Measurements from ENCODE around the gene AHNAK2.
"Not testable (repeated sequence)": the region's sequence is repeated elsewhere in the genome, so short reads cannot be mapped to it uniquely, and the experiment has no call there.

AHNAK2 gene

DNA sequence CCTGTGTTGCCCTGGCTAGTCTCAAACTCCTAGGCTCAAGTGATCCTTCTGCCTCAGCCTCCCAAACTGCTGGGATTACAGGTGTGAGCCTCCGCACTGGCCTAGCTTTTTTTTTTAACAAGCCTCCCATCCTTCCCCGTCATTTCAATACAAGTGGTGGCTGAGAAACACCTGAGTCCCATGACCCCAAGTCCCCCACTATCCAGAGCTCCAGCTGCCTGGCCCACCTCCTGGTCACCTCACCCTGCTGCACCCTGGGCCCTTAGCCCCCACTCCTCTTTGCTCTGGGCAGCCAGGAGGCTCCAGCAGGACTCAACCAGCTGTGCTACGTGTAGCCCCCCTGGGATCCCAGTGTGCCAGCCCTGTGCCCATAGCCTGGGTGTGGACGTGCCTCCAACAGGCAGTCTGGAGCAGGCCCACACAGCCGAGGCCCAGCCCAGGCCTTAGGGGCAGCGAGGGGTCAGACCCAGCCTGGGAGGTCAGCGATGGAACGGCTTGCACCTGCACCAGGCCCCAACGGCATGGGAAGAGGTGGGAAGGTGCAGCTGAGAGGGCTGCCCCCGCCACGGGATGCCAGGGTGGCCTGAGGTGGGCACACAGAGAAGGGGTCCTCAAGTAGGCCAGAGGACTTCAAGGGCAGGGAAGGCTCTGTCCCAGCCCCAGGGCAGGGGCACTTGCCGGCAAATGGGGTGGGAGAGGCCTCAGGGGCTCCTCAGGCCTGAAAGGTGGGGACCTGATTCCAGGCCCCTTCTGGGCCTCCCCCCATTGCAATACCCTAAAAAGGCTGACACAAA, 6.5 kb downstream of the AHNAK2 start:
- no peak for DNase-seq

DNA sequence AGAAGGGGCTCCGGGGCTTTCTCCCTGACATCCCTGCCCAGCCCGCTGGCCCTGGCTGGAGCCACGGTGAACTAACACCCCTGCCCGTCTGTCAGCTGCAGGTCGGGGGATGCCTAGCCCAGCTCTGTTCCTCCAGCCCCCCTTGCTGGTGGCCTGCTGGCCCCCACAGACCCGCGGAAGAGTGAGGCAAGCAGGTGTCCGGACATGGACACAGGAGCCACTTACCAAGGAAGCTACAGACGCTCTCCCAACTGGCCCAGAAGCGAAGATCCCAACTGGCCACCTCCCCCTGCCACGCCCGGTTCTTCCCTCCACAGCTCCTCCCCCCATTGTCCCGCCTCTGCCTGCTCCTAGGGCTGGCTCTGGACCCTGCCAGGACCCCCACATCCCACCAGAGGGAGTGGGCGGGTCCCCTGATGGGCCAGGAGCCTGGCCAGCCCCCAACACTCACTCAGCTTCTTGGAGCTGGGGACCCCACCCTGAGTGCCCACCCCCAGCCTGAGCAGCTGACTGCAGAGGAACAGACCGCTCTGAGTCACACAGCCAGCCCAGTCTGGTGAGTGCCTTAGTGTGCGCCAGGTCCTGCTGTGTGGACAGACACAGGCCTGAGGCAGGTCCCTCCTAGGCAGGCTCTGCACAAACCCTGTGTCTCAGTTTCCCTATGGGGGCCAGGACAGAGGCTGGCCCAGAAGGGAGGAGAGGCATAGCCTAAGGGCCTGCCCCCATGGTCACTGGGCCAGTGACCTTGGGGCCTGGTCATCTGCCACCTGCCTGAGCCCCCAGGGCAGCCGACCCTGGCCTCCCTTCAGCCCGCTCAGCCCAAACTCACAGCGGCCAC, 7.7 kb downstream of the AHNAK2 start:
- DNase-seq: no peak

GRCh38 chr14:104969741-104970230, 8.4 kb downstream of the AHNAK2 start:
- no peak for DNase-seq

DNA sequence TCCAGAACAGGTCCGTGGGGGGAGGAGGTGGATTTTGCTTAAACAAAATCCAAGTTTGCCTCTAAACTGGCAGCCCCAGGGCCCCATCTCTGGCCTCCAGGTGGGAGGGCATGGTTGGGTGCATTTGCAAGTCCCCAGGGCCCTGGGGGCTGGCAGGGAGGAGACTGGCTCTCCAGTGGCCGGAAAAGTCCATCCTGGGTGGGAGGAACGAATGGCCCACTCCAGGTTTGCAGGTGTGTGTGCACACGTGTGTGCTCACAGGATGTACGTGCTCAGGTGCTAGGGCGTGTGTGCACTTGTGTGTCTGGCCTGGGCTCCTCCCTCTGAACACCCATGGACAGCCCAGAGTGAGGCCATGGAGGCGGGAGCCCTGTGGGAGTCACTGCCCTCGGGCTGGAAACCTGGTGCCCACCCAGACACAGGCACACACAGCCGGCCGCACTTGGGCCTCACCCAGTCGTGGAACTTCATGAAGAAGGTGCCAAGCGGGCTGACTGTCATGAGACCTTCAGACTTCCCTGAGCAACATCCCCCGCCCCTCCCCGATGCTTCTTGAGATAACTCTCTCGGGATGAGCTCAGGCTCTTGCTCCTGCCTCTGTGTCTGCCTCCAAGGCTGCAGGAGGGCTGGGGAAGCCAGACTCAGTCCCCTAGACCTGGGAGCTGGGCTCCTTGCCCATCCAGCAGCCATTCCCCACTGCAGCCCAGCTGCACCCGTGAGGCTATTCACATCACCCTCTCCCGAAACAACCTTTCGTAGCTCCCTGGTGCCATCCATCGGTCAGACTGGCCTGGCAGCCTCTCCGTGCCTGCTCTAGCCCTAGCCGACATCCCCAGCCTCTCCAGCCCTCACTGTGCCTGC, 9.4 kb downstream of the AHNAK2 start:
- no peak for DNase-seq

- DNase-seq: no peak
Measured at GRCh38 chr14:104968153-104968527, 10.0 kb downstream of the AHNAK2 start.

- no peak for DNase-seq
Measured at GRCh38 chr14:104967386-104968152, 10.6 kb downstream of the AHNAK2 start.

- no peak for DNase-seq
Measured at GRCh38 chr14:104966981-104967385, 11.2 kb downstream of the AHNAK2 start.

- DNase-seq: no peak
Measured at GRCh38 chr14:104966261-104966865, 11.8 kb downstream of the AHNAK2 start.

DNA sequence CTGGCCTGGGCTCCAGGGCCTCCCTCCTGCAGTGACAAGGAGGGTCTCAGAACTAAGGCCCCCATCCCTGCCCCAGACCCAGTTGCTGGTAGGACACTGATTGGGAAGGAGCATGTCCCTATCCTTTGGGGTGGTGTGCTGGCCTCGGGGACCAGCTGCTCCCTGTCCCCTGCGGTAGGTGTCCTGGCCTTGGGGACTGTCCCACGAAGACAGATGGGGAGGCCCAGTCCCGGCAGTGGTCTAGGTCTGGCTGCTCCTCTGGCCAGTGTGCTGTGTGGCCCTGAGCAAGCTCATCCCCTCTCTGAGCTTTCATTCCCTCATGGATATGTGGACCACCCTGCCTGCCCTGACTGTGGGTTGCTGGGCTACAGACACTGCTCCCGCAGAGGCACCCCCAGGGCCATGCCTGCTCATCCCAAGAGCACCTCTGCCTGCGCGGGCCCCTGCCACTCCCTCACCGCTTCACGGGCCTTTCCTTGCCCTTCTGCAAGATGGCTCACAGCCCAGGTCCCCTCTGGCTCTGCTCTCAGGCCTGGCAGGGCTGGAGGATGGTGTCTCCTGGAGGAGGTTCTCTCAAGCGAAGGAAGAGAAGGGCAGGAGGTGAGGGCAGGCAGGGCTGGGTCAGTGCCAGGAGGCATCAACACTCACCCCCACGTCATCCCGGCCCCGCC, 12.5 kb downstream of the AHNAK2 start:
- DNase-seq: no peak

DNA sequence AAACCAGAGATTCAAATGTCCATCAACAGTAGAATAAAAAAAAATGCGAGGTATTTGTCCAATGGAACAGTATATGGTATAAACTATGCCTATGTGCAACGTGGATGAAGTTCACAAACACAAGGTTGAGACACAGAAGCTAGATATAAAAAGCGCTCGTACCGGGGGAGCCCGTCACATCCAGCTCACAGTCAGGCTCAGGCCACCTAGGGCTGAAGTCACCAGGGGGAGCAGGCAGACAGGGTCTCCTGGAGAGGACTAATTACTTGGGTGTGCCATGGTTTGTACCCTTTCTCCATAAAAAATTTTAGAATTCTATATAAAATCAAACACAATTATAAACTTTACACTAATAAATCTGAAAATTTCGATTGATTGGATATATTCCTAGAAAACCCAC, 13.6 kb downstream of the AHNAK2 start:
- no peak for DNase-seq

DNA sequence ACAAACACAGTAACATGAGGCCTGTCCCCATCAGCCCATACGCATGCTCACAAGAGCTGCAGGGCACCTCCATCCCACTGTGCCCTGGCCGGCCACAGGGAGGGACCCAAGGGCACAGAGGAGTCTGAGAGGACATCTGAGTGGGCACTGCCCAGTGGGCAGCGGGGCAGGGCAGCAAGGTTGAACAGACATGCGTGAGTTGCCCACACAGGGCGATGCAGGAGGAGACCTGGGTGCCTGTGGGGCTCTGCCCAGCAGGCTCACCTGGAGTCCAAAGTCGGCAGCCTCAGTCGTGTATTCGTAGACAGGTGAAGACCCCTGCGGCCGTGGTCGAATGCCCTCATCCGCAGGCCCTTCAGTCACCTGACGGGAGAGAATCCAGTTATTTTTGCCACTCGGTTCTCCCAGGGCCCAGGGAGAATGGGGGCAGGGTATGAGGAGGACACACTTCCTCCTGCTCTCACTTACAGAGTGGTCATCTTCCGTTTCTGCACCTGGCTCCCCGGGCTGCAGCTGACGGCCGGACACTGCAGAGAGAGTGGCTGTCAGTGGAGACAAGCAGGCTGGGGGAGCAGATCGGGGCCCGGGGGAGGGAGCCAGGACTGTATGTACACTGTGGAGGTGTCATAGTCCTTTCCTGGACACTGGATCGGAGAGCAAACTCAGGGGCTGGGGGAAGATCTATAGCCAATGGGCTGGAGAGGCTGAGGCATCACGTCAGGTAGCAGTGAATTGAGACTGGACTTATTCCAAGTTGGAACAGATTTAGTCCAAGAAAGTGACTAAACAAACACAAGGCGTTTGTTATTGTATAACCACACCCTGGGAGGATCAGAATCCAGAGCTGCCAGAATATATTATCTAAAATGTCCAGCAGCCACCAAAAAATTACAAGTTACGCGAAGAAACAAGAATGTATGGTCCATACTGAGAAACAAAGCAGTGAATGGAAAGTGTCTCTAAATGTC, 20.7 kb downstream of the AHNAK2 start:
- DNase-seq: no peak

DNA sequence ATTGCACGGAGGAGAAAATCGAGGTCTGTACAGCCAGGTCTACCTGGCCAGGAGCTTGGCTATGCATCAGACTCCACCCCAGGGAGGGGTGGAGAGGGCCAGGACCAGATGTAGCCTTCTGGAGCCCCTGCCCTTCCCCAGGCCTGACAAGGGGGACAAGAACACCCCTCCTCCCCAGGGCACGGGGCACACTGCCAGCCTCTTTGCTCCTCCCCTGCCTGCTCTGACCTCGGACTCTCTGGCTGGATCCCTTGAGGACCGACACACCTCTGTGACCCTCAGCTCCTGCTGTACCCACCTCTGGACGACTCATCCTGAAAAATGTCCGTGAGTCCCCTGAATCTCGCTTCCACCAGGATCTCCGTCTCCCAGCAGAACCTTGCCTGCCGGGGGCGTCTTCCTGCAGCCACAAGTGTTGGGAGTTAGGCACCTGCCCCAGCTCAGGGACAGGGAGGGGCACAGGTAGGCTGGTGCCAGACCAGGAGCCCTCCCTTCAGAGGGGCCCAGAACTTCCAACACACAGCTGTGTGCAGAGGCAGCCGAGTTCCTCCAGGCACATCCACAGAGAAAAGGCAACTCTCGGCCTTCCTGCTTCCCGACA, 21.8 kb downstream of the AHNAK2 start:
- DNase-seq: no peak

DNA sequence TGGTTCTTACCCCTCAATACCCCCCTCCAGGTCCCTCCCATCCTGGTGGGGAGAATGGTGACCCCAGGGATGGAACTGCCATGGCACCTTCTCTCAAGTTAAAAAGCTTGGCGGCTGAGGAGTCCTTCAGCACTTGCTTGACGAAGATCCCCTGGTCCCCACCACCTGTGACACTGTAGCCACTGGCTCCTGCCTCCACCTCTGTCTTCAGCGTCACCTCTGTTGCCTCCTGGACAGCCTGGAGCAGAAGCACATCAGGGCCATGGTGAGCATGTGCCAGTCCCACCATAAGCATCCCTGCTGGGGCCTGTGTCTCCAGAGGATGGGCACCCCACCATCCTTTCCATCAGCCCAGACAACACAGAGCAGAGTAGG, 22.8 kb downstream of the AHNAK2 start:
- no peak for DNase-seq

DNA sequence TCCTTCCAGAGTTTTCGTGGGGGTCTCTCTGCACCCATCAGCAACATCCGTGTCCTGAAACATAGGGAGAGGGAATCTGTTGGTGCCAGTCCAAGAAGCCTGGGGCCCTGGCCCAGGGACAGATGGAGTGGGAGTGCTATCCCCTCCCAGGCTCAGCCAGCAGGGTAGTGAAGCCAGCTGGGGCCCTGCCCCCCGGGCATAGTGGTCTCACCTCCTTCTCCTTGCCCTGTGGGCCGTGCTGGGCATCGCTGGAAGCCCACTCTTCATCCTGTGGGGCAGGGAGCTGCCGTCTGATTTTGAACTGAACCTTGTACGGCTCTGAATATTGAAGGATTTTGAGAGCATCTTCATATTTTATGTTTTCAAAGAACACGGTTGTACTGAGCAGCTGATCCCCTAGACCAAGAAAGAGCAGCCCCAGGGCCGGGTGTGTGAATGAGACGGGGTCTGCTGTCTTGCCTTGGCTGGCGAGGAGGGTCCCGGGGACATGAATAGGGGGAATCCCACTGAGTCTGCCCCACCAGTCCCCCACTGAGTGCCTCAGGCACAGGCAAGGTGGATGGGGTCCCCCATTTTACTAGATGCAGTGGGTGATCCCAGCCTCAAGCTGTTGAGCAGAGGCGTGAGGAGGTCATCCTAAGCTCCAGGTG, 23.3 kb downstream of the AHNAK2 start:
- DNase-seq: no peak

DNA sequence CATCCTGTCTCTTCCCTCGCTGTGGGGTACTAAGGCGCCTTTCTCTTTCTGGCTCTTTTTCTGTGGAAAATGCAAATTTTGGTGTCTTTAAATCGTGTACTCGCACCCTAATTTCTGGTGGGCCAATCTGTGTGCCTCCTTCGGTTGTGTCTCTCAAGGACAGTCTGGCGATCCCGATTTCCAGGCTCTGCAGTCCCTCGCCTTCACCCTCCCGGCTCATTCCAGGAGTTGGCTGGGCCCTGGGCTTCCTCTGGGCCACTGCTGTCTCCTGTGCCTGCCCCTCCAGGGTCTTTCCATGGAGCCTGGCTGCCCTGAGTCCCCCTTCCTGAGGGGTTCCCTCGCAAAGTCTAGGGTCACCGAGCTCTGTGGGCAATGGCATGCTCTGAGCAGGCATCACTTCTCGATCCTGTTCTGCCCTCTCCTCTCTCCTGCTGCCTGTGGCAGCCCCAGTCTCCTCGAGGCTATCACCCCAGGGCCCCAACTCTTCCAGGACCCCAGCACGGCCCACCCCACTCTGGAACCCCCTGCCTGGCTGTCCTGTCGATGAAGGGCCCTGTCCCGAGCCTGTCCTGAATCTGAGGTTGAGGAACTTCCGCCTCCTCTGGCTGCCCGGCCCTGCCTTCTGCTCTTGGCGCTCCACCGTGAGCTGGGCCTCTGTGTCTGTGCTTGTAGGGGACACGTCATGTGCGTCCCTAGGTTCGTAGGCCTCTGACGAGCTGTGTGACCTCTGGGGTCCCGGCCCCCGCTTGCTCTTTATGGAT, 24.1 kb downstream of the AHNAK2 start:
- DNase-seq: no peak

GRCh38 chr14:104953097-104953496, 25.1 kb downstream of the AHNAK2 start:
- no peak for DNase-seq

GRCh38 chr14:104951863-104952657, 26.1 kb downstream of the AHNAK2 start:
- DNase-seq: not testable (repeated sequence)

Measured in activated CD4-positive, alpha-beta T cell treated with anti-CD3 and anti-CD28 coated beads, Interleukin-2, amount 50 U/mL, for 48 hours (primary cell).